GM12864 (cell line): ENCODE data around the gene CHRNA10.
"Not testable (repeated sequence)": the region's sequence is repeated elsewhere in the genome, so short reads cannot be mapped to it uniquely, and the experiment has no call there.

Experiments
- DNase-seq: peaks from one replicate; pipeline ENCODE4 v3.0.0-alpha.2; 2011; ENCODE audit warnings: low read depth
- H3K4me3 ChIP-seq: 2 replicates; pipeline ENCODE4 v1.5.1; 2011; ENCODE audit warnings: mild to moderate bottlenecking, low read depth, low read length, control low read depth
- TF ChIP-seq, protein P1 (sequence below): IDR thresholded peaks from 2 replicates; pipeline ENCODE4 v1.5.1; 2011; ENCODE audit warnings: low read depth, mild to moderate bottlenecking, moderate library complexity, low read length, control low read depth, inconsistent platforms; ENCODE audit errors: missing control alignments

Gene CHRNA10

DNA sequence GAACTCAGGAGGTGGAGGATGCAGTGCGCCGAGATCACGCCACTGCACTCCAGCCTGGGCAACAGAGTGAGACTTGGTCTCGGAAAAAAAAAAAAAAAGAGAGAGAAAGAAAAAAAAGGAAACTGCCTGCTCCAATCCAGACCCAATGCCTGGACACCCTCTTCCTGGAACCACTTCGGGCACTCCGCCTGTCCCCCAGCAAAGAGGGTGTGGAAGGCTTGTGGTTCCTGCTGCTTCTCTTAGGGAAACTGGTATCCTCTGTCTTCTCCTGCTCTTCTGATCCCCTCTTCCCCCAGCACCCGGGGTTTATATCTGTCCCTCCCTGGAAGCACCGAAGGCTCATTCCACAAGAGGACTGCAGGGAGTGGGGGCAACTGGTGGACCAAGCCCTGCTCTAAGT is 12.9 kb downstream of the CHRNA10 start:
- TF ChIP-seq, protein P1, sequence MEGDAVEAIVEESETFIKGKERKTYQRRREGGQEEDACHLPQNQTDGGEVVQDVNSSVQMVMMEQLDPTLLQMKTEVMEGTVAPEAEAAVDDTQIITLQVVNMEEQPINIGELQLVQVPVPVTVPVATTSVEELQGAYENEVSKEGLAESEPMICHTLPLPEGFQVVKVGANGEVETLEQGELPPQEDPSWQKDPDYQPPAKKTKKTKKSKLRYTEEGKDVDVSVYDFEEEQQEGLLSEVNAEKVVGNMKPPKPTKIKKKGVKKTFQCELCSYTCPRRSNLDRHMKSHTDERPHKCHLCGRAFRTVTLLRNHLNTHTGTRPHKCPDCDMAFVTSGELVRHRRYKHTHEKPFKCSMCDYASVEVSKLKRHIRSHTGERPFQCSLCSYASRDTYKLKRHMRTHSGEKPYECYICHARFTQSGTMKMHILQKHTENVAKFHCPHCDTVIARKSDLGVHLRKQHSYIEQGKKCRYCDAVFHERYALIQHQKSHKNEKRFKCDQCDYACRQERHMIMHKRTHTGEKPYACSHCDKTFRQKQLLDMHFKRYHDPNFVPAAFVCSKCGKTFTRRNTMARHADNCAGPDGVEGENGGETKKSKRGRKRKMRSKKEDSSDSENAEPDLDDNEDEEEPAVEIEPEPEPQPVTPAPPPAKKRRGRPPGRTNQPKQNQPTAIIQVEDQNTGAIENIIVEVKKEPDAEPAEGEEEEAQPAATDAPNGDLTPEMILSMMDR, result no peak
- no peak overlapping the region for H3K4me3 ChIP-seq
- no peak for DNase-seq

DNA sequence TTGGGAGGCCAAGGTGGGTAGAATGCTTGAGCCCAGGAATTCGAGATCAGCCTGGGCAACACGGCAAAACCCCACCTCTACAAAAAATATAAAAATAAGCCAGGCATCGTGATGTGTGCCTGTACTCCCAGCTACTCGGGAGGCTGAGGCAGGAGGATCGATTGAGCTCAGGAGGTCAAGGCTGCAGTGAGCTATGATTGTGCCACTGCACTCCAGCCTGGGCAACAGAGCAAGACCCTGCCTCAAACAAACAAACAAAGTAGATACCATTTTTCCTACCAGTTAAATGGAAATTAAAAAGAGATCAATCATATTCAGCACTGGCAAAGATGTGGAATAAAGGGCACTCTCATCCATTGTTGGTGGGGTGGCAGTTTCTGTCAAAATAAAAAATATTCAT is 13.9 kb downstream of the CHRNA10 start:
- H3K4me3 ChIP-seq, DNase-seq: not testable (repeated sequence)

GRCh38 chr11:3655547-3655946 is 15.6 kb downstream of the CHRNA10 start:
- DNase-seq, result no peak
- TF ChIP-seq, protein P1, result no peak
- no peak overlapping the region for H3K4me3 ChIP-seq

DNA sequence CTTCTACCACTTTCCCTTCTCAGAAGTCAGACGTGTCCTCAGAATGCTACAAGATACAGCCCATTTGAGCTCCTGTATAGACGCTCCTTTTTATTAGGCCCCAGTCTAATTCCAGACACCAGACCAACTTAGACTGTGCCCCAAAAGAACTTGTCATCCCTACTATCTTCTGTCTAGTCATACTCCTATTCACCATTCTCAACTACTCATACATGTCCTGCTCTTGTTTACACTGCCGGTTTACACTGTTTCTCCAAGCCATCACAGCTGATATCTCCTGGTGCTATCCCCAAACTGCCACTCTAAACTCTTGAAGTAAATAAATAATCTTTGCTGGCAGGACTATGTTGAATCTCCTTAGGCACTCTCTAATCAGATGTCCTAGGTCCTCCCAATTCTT is 18.7 kb downstream of the CHRNA10 start:
- not testable (repeated sequence) for DNase-seq, H3K4me3 ChIP-seq

- H3K4me3 ChIP-seq, DNase-seq: not testable (repeated sequence)
Measured at GRCh38 chr11:3649374-3649773, 21.8 kb downstream of the CHRNA10 start.

DNA sequence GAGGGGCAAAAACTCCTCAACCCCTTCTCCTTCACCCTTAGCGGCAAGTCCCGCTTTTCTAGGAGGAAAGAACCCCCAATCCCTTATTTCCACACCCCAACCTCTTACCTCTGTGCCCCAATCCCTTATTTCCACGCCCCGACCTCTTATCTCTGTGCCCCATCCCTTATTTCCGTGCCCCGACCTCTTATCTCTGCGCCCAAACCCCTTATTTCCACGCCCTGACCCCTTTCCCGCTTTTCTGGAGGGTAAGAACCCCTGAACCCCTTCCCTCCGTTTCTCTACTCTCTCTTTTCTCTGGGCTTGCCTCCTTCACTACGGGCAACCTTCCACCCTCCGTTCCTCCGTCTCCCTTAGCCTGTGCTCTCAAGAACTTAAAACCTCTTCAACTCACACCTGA is 22.3 kb downstream of the CHRNA10 start:
- H3K4me3 ChIP-seq, DNase-seq: not testable (repeated sequence)

- H3K4me3 ChIP-seq, result no peak overlapping the region
- TF ChIP-seq, protein P1, result no peak
- no peak for DNase-seq
Measured at GRCh38 chr11:3645552-3645951, 25.6 kb downstream of the CHRNA10 start.

- no peak for DNase-seq
- TF ChIP-seq, protein P1, result no peak
- H3K4me3 ChIP-seq, result no peak within 1 kb of the TSS
Measured at GRCh38 chr11:3644817-3645235, 26.4 kb downstream of the CHRNA10 start, which contains the start of gene ART1. Gene ART1 (plus strand): TSS chr11:3645128. CDS start chr11:3659214, 14,086 bp downstream.

GRCh38 chr11:3643102-3643546 is 28.1 kb downstream of the CHRNA10 start:
- not testable (repeated sequence) for H3K4me3 ChIP-seq, DNase-seq

- no peak for DNase-seq
- TF ChIP-seq, protein P1, result no peak
- H3K4me3 ChIP-seq, result no peak overlapping the region
Measured at GRCh38 chr11:3642071-3642951, 28.9 kb downstream of the CHRNA10 start.
